H1 (cell line): ENCODE results near the gene SASS6. TPM values are rescaled to one million over a fixed set of nuclear protein-coding genes. Genes with fewer than 3 reads are reported as not detected.

Experiments used
- KDM5A ChIP-seq: fragments of 200-600 bp; IDR thresholded peaks from 2 replicates; pipeline ENCODE4 v1.7.1; 2012; ENCODE audit warnings: mild to moderate bottlenecking, low read length, inconsistent platforms, mixed read lengths
- polyA plus RNA-seq, 7 experiments: library from polyadenylated mRNA; depleted of rRNA in 3 of 7; stranded (reverse) in 5 of 7; unstranded in 2 of 7; fragments of >200 nt in 5 of 7; fragments of 200-250 nt in 2 of 7; gene quantifications; 1 replicate in 5 of 7; 2 replicates in 1 of 7; 4 replicates in 1 of 7; pipeline versions ENCODE4 v1.2.1 to v1.2.3, GENCODE V29; 2011 to 2013; ENCODE audit warnings: missing spikeins in 2 of 7, mixed read lengths in 2 of 7
- total RNA-seq: library from RNA; stranded (reverse); fragmentation: NEBNext Ultra II Directional; extraction: Animal tissue kit (Norgen Biotek cat#: 25700); gene quantifications from 2 replicates; pipeline ENCODE4 v1.2.1, GENCODE V29; 2021
- TF ChIP-seq, protein P1 (sequence below): fragments of 300-600 bp; sonication (generic); IDR thresholded peaks from 2 replicates; pipeline ENCODE4 v1.7.1; 2012; ENCODE audit warnings: low read length, moderate library complexity, mild to moderate bottlenecking, inconsistent platforms; ENCODE audit not compliant: insufficient replicate concordance
- TF ChIP-seq, protein P2 (sequence below): IDR thresholded peaks from 2 replicates; pipeline ENCODE4 v1.6.1; 2011; ENCODE audit warnings: low read length, improper control_type of control experiment

The SASS6 gene
- total and polyA plus RNA-seq, 2 of the 8 experiments (the other 6 are each of a cell fraction or from before 2014, with no cell fraction given) = 1.2 to 13.8 TPM

DNA sequence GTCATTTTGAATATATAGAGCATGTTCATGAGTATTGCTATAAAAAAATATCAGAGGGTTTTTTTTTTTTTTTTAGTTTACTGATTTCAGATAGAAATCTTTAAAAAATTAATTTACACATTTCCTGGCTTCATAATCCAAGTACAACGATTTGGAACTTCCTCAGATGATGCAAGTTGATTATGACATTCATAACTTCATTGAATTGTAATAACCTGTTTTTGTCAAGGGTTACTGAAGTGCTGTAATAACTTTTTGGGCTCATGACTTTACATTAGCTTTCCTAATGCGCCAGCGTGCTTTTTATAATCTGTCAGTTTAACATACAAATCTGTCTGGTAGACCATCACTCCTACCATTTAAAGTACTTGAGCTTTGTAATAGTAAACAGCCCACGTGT lies 81.3 kb downstream of the SASS6 start (continued):
- TF ChIP-seq, protein P1, sequence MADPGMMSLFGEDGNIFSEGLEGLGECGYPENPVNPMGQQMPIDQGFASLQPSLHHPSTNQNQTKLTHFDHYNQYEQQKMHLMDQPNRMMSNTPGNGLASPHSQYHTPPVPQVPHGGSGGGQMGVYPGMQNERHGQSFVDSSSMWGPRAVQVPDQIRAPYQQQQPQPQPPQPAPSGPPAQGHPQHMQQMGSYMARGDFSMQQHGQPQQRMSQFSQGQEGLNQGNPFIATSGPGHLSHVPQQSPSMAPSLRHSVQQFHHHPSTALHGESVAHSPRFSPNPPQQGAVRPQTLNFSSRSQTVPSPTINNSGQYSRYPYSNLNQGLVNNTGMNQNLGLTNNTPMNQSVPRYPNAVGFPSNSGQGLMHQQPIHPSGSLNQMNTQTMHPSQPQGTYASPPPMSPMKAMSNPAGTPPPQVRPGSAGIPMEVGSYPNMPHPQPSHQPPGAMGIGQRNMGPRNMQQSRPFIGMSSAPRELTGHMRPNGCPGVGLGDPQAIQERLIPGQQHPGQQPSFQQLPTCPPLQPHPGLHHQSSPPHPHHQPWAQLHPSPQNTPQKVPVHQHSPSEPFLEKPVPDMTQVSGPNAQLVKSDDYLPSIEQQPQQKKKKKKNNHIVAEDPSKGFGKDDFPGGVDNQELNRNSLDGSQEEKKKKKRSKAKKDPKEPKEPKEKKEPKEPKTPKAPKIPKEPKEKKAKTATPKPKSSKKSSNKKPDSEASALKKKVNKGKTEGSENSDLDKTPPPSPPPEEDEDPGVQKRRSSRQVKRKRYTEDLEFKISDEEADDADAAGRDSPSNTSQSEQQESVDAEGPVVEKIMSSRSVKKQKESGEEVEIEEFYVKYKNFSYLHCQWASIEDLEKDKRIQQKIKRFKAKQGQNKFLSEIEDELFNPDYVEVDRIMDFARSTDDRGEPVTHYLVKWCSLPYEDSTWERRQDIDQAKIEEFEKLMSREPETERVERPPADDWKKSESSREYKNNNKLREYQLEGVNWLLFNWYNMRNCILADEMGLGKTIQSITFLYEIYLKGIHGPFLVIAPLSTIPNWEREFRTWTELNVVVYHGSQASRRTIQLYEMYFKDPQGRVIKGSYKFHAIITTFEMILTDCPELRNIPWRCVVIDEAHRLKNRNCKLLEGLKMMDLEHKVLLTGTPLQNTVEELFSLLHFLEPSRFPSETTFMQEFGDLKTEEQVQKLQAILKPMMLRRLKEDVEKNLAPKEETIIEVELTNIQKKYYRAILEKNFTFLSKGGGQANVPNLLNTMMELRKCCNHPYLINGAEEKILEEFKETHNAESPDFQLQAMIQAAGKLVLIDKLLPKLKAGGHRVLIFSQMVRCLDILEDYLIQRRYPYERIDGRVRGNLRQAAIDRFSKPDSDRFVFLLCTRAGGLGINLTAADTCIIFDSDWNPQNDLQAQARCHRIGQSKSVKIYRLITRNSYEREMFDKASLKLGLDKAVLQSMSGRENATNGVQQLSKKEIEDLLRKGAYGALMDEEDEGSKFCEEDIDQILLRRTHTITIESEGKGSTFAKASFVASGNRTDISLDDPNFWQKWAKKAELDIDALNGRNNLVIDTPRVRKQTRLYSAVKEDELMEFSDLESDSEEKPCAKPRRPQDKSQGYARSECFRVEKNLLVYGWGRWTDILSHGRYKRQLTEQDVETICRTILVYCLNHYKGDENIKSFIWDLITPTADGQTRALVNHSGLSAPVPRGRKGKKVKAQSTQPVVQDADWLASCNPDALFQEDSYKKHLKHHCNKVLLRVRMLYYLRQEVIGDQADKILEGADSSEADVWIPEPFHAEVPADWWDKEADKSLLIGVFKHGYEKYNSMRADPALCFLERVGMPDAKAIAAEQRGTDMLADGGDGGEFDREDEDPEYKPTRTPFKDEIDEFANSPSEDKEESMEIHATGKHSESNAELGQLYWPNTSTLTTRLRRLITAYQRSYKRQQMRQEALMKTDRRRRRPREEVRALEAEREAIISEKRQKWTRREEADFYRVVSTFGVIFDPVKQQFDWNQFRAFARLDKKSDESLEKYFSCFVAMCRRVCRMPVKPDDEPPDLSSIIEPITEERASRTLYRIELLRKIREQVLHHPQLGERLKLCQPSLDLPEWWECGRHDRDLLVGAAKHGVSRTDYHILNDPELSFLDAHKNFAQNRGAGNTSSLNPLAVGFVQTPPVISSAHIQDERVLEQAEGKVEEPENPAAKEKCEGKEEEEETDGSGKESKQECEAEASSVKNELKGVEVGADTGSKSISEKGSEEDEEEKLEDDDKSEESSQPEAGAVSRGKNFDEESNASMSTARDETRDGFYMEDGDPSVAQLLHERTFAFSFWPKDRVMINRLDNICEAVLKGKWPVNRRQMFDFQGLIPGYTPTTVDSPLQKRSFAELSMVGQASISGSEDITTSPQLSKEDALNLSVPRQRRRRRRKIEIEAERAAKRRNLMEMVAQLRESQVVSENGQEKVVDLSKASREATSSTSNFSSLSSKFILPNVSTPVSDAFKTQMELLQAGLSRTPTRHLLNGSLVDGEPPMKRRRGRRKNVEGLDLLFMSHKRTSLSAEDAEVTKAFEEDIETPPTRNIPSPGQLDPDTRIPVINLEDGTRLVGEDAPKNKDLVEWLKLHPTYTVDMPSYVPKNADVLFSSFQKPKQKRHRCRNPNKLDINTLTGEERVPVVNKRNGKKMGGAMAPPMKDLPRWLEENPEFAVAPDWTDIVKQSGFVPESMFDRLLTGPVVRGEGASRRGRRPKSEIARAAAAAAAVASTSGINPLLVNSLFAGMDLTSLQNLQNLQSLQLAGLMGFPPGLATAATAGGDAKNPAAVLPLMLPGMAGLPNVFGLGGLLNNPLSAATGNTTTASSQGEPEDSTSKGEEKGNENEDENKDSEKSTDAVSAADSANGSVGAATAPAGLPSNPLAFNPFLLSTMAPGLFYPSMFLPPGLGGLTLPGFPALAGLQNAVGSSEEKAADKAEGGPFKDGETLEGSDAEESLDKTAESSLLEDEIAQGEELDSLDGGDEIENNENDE = no peak
- TF ChIP-seq KDM5A = no peak
- TF ChIP-seq, protein P2, sequence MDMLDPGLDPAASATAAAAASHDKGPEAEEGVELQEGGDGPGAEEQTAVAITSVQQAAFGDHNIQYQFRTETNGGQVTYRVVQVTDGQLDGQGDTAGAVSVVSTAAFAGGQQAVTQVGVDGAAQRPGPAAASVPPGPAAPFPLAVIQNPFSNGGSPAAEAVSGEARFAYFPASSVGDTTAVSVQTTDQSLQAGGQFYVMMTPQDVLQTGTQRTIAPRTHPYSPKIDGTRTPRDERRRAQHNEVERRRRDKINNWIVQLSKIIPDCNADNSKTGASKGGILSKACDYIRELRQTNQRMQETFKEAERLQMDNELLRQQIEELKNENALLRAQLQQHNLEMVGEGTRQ = no peak
